GM21526 (cell line): ENCODE measurements around the gene SUPV3L1.
A peak's percentile ranks its signal among the peaks of the same experiment; 100 is the strongest.
"Not testable (repeated sequence)": the region's sequence is repeated elsewhere in the genome, so short reads cannot be mapped to it uniquely, and the experiment has no call there.

Experiments
- ATAC-seq: cut with Tn5 transposase; IDR thresholded peaks from one replicate; pipeline ENCODE4 v1.9.1; 2021; ENCODE audit warnings: moderate library complexity; ENCODE audit not compliant: unreplicated experiment, low FRiP score

SUPV3L1 gene

DNA sequence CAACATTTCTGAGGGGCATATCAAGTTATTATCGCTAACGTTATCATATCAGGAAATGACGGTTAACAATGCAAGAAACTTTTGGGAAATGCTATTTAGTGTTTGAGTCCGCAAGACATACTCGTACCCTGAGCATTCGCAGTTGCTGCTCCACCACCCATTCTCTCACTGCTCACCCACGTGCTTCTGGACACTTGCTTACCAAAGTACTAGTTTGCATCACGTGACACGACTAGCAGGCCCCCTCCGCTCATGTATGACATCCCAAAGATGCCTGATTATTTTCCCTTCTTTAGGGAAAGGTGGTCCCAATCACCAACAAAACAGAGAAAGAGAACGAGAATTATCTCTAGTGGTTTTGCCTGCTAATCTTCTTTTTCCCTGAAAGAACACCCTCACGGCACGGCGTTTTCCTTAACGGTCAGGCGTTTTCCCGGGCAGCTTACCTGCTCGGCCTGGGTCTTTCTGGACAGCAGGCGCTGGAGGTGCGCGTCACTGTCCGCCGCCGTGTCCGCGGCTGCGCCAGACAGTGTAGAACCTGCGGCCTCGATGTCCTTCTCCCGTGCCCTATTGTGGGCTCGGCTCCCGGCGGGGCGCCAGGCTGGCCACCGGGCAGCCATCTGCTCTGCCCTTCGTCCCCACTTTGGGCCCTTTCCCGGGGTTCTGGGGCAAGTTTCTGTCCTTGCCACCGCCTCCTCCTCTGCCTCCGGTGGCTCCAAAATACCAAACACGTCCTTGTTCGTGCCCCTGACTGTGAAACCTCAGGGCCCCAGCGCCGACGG is at the start of gene SUPV3L1:
Gene SUPV3L1, plus strand, starts transcription at position 492 of the 782 bp plus-strand sequence. Its CDS starts 58 bp downstream, at position 550.
- peak; percentile 69 for ATAC-seq

- no peak for ATAC-seq
Measured at GRCh38 chr10:69130251-69130650, 49.8 kb upstream of the SUPV3L1 start.

DNA sequence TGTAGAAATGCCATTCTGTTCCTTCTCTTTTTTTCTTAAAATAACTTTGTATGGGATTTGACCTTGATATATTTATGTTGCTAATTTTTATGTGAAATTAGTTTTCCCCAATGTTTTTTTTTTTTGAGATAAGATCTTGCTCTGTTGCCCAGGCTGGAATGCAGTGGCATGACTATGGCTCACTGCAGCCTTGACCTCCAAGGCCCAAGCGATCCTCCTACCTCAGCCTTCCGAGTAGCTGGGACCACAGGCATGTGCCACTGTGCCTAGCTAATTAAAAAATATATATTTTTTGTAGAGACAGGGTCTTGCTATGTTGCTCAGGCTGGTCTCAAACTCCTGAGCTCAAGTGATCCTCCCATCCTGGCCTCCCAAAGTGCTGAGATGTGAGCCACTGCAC is 40.1 kb upstream of the SUPV3L1 start:
- no peak for ATAC-seq

GRCh38 chr10:69141304-69141703 is 38.7 kb upstream of the SUPV3L1 start:
- ATAC-seq: no peak

DNA sequence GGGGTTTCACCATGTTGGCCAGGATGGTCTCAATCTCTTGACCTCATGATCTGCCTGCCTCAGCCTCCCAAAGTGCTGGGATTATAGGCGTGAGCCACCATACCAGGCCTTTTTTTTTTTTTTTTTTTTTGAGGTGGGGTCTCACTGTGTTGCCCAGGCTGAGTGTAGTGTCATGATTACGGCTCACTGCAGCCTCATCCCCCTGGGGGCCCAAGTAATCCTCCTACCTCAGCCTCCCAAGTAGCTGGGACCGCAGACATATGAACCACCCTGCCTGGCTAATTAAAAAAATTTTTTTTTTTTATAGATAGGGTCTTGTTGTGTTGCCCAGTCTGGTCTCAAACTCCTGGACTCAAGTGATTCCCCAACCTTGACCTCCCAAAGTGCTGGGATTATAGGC is 38.0 kb upstream of the SUPV3L1 start:
- ATAC-seq: not testable (repeated sequence)

- no peak for ATAC-seq
Measured at GRCh38 chr10:69142983-69143382, 37.1 kb upstream of the SUPV3L1 start.

- ATAC-seq: no peak
Measured at GRCh38 chr10:69145329-69145728, 34.7 kb upstream of the SUPV3L1 start.

GRCh38 chr10:69145864-69146263 is 34.2 kb upstream of the SUPV3L1 start:
- no peak for ATAC-seq

DNA sequence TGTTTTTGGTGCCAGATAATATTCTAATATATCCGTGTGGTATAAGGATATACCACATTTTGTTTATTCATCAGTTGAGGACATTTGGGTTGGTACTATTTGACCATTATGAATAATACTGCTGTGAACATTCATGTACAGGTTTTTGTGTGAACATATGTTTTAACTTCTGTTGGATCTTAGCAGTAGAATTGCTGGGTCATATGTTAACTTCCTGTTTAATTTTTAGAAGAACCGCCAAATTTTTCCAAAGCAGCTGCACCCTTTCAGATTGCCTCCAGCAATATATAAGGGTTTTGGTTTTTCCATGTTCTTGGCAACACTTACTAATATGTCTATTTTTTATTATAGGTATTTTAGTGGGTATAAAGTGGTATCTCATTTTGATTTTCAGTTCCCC is 33.3 kb upstream of the SUPV3L1 start:
- no peak for ATAC-seq

GRCh38 chr10:69151984-69152383 is 28.1 kb upstream of the SUPV3L1 start:
- no peak for ATAC-seq

DNA sequence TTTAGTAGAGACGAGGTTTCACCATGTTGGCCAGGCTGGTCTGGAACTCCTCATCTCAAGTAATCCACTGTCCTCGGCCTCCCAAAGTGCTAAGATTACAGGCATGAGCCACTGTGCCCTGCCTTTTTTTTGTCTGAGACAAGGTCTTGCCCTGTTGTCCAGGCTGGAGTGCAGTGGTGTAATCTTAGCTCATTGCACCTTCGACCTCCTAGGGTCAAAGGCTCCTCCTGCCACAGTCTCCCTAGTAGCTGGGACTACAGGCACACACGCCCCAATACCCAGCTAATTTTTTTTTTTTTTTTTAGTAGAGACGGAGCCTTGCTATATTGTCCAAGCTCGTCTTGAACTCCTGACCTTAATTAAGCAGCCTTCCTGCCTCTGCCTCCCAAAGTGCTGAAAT is 26.8 kb upstream of the SUPV3L1 start:
- no peak for ATAC-seq

DNA sequence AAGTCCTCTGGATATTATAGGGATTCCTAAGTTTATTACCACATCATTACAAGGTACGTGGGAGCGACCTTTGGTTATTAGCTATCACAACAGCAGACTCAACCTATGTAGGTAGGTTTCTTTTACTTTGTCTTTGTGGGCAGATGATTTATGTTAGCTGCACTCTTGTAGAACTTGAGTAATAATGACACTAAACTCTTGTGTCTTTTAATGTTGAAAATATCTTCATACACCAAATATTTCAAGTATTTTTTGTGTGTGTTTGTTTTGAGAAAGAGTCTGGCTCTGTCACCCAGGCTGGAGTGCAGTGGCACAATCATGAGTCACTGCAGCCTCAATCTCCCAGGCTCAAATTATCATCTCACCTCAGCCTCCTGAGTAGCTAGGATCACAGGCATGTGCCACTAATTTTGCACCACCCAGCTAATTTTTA is 19.2 kb upstream of the SUPV3L1 start:
- no peak for ATAC-seq

DNA sequence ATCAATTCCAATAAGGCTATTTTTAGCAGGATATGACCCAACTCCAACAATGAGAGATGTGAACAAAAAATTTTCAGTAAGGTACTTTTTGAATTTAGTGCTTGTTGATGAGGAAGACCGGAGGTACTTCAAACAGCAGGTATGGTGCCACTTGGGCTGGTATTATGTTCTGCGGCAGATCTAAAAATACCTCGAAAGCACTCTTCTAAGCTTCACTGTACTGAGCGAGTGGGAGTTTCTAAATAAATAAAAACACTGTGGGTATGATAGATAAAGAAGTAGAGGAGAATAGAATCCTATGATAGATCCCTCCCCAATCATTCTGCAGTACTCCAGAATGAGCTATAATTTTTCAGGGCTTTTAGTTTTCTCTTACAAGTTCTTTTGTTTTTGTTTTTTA is 11.5 kb upstream of the SUPV3L1 start:
- ATAC-seq: no peak

- ATAC-seq: no peak
Measured at GRCh38 chr10:69172241-69172982, 7.6 kb upstream of the SUPV3L1 start.

- ATAC-seq: not testable (repeated sequence)
Measured at GRCh38 chr10:69175326-69175725, 4.7 kb upstream of the SUPV3L1 start.

DNA sequence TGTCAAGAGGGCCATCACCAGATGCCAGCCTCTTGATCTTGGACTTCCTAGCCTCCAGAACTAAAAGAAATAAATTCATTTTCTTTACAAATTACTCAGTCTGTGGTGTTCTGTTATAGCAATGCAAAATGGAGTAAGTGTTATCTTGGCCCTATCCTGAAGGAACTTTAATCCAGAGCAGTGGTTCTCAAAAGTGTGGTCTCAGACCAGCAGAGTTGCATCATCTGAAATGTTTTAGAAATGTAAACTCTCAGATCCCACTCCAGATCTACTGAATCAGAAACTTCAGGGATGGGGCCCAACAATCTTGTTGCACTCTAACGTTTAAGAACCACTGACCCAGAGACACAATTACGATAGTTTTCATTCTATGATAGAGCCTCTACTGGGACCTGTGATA is 3.2 kb upstream of the SUPV3L1 start:
- ATAC-seq: no peak

DNA sequence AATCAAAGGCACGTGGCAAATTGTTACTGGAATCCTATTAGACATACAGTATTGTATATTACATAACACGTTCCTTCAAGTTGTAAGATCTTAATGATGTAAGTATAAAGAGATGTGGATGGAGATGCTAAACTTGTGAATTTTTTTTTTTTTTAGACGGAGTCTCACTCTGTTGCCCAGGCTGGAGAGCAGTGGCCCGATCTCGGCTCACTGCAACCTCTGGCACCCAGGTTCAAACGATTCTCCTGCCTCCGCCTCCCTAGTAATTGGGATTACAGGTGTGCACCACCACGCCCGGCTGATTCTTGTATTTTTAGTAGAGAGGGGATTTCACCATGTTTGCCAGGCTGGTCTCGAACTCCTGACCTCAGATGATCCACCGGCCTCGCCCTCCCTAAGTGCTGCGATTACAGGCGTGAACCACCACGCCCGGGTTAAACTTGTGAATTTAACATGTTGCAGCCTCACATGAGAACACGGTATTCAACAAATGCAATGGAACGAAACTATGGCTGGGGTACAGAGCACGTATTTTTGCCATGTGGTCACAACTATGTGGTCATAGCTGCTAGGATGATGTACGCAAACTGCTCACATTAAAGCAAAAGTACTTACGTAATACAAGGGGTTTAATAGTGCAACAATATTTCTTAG is 818 bp upstream of the SUPV3L1 start:
- ATAC-seq: peak; percentile 25

DNA sequence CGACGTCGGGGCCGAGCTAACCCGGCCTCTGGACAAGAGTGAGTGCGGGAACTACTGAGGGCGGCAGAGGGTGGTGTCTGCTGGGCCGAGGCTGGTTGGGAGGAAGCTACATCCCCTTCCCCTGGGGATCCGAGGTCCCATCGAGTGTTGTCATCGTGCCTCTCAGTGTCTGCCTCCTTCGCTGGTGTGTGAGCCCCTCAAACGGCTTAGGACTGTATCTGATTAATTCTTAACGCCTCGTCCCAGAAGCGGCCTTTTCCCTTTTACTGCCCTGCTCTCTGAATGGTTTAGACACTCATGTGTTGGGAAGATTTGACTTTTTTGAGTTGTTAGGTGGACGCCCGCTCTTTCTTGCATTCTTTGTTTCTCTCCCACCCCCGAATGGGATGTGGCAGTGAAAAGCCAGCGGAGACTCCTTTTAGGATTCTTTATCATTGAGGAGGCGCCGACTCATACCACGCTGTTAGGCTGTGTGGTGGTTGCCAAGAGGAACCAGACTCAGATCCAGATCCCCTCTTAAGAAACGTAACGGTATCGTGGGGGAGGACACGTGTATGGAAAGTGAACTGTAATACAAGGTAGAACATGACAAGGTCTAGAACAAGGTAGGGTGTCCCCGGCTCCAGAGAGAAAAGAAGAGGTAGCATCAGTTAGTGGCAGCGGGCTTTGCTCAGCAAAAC is 631 bp downstream of the SUPV3L1 start:
- no peak for ATAC-seq

- ATAC-seq: no peak
Measured at GRCh38 chr10:69181433-69181832, 1.4 kb downstream of the SUPV3L1 start.

DNA sequence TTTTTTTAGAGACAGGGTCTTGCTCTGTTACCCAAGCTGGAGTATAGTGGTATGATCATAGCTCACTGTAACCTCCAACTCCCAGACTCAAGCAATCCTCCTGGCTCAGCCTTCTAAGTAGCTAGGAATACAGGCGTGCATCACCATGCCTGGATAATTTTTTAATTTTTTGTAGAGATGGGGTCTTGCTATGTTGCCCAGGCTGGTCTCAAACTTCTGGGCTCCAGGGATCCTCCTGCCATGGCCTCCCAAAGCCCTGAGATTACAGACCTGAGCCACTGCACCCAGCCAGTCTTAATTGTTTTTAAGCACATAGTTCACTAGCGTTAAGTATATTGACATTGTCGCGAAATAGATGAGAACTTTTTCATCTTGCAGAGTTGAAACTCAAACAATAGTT is 2.0 kb downstream of the SUPV3L1 start:
- no peak for ATAC-seq

DNA sequence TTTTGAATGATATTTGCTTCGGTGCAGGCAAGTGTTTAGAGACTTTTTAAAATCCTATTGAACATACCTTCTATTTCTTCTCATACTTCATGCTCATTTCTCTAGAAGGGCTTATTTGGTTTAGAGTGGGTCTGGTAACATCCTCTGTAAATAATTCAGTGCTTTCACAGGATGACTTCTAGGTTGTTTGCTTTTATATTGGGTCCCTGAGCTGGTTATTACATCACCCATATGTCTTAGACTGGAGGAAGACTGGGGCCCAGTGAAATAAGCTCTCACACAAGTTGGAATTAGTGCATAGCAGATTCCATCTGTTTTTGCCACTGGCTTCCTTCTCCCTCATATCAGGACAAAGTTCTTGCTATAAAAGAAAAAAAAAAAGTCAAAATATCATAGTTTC is 6.5 kb downstream of the SUPV3L1 start:
- no peak for ATAC-seq
